Myocyte (in vitro differentiated cells): Measurements from ENCODE around the gene MLXIPL. TPM values are rescaled to one million over a fixed set of nuclear protein-coding genes. Genes with fewer than 3 reads are reported as not detected.
"Not testable (repeated sequence)": the region's sequence is repeated elsewhere in the genome, so short reads cannot be mapped to it uniquely, and the experiment has no call there.

Experiments used
- DNase-seq: peaks from one replicate; pipeline ENCODE4 v3.0.0-alpha.2; 2012; ENCODE audit warnings: low read depth
- total RNA-seq: library from RNA; depleted of rRNA; stranded (reverse); fragments of >200 nt; gene quantifications from 2 replicates; pipeline ENCODE4 v1.2.3, GENCODE V29; 2014

The MLXIPL gene
- total RNA-seq, 1 donor from 2014 or later: 18.6 TPM

DNA sequence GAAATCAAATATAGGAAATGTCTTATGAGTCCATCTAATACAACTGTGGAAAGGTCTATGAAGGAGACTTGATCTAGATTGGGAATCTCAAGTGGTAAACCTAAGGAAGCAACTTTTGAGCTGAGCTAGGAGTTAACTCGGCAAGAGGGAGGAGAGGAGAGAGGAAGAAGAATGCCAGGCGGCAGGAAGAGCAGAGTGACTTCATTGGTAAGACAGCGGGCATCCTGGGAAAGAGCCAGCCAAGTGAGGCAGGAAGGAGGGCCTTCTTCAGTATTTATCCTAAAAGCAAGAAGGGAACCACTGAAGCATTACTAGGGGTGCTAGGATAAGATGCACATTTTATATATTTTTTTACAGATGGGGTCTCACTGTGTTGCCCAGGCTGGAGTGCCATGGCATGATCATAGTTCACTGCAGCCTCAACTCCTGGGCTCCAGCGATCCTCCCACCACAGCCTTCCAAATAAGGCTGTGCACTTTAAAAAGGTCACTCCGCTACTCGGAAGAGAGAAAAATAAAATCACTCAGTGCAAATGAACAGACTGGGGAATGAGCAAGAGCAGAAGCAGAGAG is 68.8 kb downstream of the MLXIPL start:
- peak; percentile 44 for DNase-seq

GRCh38 chr7:73550093-73550492 is 74.2 kb downstream of the MLXIPL start:
- DNase-seq: not testable (repeated sequence)

GRCh38 chr7:73549176-73549575 is 75.1 kb downstream of the MLXIPL start:
- DNase-seq: no peak

DNA sequence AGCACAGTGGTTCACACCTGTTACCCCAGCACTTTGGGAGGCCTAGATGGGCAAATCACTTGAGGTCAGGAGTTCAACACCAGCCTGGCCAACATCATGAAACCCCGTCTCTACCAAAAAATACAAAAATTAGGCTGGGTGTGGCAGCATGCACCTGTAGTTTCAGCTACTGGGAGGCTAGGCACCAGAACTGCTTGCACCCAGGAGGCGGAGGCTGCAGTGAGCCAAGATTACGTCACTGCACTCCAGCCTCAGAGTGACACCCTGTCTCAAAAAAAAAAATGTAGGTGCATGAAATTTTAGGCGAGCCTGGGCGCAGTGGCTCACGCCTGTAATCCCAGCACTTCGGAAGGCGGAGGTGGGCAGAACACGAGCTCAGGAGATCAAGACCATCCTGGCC is 76.5 kb downstream of the MLXIPL start:
- DNase-seq: no peak

DNA sequence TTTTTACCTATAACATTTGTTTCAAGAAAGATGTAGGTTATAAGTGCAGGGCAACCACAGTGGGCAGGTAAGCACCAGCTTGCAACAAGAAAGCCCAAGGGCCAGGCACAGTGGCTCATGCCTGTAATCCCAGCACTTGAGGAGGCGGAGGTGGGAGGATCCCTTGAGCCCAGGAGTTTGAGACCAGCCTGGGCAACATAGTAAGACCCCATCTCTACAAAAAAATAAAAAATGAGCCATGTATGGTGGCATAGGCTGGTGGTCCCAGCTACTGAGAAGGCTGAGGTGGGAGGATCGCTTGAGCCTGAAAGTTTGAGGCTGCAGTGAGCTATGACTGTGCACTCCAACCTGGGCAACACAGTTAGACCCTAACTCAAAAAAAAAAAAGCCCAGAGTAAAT is 79.6 kb downstream of the MLXIPL start:
- DNase-seq: no peak

Other genes with a start within 250 kb of the MLXIPL start
- gene FZD9, start 190.7 kb downstream of the MLXIPL start, total RNA-seq: 23.2 and 34.8 TPM in 2 replicates
- gene BAZ1B, start 102.2 kb downstream of the MLXIPL start, total RNA-seq: 70.0 and 76.7 TPM in 2 replicates
- gene BCL7B, start 66.8 kb downstream of the MLXIPL start, total RNA-seq: 69.4 and 83.5 TPM in 2 replicates
- 80.7 and 82.0 TPM in 2 replicates for gene TBL2, start 45.9 kb downstream of the MLXIPL start, total RNA-seq
- gene VPS37D, start 43.3 kb upstream of the MLXIPL start, total RNA-seq: 5.7 and 6.1 TPM in 2 replicates
- gene DNAJC30, start 58.9 kb upstream of the MLXIPL start, total RNA-seq: 4.9 and 6.1 TPM in 2 replicates
- gene BUD23, start 59.1 kb upstream of the MLXIPL start, total RNA-seq: 79.6 and 81.0 TPM in 2 replicates
- 19.3 and 21.6 TPM in 2 replicates for gene STX1A, start 95.1 kb upstream of the MLXIPL start, total RNA-seq
- 11.7 and 16.4 TPM in 2 replicates for gene ABHD11, start 114.3 kb upstream of the MLXIPL start, total RNA-seq
- not detected in 2 replicates for gene CLDN3, start 145.7 kb upstream of the MLXIPL start, total RNA-seq
- gene CLDN4, start 206.5 kb upstream of the MLXIPL start, total RNA-seq: not detected in 2 replicates
- 1.3 and 4.0 TPM in 2 replicates for gene METTL27, start 218.0 kb upstream of the MLXIPL start, total RNA-seq
- not detected in 2 replicates for gene TMEM270, start 236.6 kb upstream of the MLXIPL start, total RNA-seq